GM18519 (cell line): ENCODE measurements around the gene GNAS-AS1.

Experiments used
- ATAC-seq: cut with Tn5 transposase; IDR thresholded peaks from one replicate; pipeline ENCODE4 v1.9.1; 2021; ENCODE audit warnings: mild to moderate bottlenecking, moderate library complexity; ENCODE audit not compliant: unreplicated experiment, low FRiP score

The GNAS-AS1 gene

GRCh38 chr20:58888103-58888502 is 37.4 kb upstream of the GNAS-AS1 start:
- no peak for ATAC-seq

DNA sequence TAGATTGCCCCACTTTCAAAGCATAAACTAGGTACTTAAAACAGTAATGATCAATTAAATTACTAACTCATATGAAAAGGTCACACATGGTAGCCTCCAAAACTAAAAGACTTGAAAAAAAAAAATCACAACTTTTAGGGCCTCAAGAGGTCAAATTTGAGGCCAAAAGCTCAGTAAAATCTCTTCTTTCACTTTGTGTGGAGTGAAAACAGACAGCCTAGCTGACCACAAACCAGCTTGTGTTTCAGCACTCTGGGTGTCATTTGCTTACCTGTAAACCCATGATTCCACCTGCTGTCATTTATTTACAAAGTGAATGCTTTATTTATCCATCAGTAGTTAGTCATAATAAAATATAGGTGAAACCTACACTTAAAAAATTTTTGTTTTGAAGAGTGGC is 35.8 kb upstream of the GNAS-AS1 start:
- ATAC-seq = no peak

GRCh38 chr20:58884966-58885365 is 34.3 kb upstream of the GNAS-AS1 start:
- ATAC-seq = no peak

DNA sequence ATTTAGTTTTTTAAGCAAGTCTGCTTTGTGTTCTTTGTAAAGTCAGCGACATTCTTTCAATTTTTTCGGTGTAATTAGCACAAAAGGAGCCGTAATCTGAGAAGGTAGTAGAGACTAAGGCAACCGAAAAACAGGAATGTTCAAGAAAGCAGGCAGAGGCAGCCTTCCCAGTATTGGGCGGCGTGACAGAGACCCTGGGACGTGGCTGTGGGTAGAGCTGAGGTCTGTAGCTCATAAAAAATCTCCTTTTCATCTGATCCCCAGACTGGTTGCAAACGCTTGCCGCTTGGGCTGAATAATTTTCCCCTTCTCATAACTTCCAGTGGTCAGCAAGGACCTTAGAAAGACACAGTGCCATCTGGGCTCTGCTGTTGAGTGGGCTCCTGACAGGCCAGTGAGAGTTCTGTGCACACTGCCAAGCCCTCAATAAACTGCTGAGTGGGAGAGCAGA is 32.6 kb upstream of the GNAS-AS1 start:
- ATAC-seq = no peak

DNA sequence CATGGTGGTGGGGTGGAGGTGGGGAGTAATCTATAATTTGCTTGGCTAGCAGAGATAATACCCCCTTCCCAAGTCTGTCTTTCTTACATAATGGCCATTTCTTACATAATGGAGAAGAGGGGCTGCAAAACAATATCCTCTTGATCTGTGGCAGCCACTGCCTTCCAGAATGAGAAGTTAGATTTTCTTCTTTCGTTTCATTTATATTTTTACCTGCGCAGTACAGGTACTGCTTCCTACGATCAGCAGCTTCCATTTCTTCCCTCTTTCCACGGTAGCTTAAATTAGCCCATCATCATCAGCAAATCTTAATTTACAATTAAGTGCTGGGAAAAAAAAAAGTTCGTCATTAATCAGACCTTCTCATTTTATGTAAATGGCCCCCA is 32.0 kb upstream of the GNAS-AS1 start:
- no peak for ATAC-seq

DNA sequence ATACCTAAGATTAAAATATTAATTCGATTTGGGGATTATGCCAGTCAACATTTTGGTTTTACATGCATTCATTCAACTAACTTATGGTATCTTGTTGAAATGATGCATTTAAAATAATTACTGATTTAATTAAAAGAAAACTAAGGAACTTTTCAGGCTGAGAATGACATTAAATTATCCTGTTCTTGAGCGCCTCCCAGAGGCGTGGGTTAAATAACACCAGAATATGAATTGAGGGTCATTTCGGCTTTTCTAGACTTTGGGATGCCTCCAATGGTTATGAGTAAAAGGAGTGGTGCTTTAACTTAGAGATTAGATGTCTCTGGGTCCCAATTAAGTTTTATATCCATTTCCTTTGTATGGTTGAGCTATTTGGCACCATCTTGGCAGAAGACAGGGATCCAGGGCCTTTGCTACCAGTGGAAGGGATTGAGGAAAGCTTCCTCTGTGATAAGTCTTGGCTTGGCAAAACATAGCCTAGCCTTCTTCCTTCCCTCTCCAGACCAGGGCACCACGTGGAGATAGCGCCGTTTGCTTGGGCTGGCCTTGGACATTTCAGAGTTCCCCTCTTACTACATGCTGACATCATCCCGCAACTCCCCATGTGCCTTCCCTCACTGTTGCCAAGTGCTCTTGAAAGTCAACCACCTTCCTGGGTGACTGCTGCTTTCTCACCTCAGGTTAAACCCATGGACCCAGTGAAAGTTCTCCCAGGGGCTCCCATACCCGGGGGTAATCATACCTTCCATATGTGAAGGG is 30.5 kb upstream of the GNAS-AS1 start:
- no peak for ATAC-seq

GRCh38 chr20:58880441-58880840 is 29.7 kb upstream of the GNAS-AS1 start:
- no peak for ATAC-seq

DNA sequence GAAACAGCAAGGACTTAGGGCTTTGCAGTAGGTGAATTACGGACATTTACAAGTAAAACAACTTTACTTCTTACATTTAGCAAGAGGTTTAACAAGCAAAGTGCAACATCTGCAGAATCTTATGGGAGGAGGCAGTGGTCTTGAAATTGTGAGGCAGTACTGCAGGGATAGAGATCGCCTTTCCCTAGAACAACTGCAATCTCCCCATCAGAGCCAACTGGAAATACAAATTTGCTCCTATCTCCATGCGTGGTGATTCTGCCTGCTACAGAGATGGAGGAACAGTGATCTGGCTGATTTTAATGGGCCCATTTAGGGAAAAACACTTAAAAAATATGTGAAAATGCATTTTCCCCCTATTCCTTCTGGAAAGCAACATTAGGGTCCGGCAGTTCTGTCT is 27.7 kb upstream of the GNAS-AS1 start:
- ATAC-seq = no peak

DNA sequence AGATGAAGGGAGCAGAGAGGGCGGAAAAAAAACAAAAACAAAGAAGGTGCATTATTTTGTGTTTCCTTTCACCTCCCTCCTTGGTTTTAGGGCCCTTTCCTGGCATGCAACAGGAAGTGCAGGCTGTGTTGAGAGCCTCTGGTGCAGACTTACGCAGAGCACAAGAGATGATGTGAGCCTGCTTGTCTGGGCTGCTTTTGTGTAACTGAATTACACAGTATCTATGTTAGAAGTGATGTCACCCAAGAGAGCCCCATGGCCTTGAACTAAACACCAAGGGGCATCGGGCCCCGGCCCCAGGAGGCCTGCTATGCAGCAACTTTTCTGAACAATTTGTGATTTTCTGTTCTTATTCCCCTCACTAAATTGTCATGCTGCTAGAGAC is 27.3 kb upstream of the GNAS-AS1 start:
- ATAC-seq = no peak

DNA sequence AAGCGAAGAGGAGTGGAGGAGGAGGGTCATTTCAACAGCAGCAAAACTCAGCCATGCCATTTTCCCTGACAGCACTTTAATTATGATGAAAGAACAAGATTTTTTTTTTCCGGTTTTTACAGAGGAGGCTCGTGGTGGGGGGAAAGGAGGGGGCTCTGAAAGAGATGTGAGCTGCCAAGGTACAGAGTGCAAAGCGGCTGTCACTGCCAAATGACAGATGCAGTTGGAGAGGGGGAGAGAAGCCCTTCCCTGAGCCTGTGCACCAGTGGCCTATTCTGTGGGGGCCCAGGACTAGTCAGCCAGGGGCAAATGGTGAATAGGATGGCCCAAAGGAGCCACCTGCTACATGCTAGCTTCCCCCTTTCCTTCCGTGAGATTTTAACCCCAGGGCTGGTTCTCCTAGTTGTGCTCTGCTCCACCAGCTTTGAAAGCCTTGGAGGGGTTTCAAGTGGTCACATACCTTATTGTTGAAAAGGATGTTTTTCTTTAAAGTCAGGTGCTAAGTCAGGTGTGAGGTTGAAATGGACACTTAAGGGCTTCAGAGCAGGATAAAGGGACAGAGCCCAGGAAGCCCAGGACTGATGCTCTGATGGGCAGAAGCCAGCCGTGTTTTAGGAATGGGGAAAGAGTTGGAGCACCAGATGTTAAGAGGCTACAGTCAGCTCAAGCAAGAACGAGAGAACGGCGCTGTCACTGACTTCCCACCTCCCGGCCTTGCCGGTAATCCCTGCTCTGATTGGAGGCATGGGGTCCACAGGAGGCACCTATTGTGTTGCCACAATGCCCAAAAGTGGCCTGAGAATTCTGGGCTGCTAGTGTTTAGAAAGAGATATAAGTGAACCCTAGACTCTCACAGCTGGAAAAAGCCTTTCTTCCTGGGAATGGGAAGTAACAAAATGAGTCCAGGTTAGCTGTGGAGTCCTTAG is 26.6 kb upstream of the GNAS-AS1 start:
- ATAC-seq = no peak

DNA sequence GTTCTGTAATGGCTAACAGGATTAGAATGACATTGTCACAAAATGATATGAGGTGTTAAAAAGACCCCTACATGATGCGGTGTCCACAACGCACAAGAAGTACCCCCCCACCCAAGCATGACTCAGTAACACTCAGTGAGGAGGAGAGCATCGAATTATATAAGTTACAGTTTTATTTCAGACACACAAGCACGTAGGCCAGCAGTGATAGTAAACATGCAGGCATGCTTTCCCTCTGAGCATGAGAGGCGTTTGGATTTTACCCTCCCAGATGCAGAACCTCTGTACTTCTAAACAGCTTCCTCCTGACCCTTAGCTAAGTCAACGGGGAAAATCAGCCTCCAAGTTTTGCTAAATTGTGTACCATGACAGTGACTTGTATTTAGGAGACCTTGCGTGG is 25.7 kb upstream of the GNAS-AS1 start:
- no peak for ATAC-seq

GRCh38 chr20:58875541-58876134 is 24.9 kb upstream of the GNAS-AS1 start:
- no peak for ATAC-seq

GRCh38 chr20:58875111-58875510 is 24.4 kb upstream of the GNAS-AS1 start:
- no peak for ATAC-seq

GRCh38 chr20:58874469-58874868 is 23.8 kb upstream of the GNAS-AS1 start:
- ATAC-seq = no peak

DNA sequence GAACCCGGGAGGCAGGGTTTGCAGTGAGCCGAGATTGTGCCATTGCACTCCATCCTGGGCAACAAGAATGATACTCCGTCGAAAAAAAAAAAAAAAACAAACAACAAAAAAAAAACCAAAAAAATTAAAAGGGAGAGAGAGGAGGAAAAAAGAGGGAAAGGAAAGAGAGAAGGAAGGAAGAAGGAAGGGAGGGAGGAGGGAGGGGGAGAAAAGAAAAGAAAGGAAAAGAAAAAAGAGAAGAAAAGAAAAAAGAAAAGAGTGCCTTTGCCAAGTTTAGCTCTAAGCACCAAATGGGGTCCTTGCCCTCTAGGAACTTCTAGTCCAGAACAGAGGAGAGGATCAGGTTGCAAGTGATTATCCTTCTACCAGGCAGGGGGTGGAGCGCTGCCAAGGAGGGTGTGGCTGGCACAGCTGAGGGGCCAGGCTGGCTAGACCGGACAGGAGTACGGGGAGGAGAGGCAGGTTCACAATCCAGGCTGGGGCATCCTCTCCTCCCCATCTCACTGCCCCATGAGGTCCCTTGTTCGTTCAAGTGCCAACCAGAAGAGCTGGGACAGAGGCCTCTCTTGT is 20.9 kb upstream of the GNAS-AS1 start:
- no peak for ATAC-seq

- no peak for ATAC-seq
These were observed 19.8 kb upstream of the GNAS-AS1 start for GRCh38 chr20:58870293-58871014.

DNA sequence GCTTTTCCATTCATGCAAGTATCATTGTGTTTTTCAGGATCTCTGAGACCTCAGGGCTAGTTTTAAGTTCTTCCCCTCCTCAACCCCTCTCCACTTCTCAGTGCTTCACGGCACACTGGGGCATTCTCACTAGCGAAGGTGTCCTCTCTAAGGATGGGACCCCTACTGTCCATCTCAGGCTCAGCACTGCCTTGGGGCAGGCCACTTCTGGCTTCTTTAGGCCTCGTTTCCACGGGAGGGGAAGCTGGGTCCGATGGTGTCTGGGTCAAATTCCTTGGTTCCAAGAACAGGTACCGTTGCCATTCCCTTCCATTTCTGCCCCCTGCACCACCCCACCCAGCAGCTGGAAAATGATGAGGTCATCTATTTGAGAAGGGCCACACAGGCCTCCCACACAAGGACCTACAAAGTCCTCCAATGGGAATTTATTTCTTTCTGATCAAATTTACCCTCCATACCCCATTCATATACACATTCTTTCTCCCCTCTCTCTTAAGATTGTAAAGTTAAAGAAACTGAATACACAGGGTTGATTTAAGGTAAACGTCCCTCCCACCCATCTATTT is 19.0 kb upstream of the GNAS-AS1 start:
- no peak for ATAC-seq

GRCh38 chr20:58868795-58869194 is 18.1 kb upstream of the GNAS-AS1 start:
- no peak for ATAC-seq

- ATAC-seq = no peak
These were observed 16.5 kb upstream of the GNAS-AS1 start for GRCh38 chr20:58867211-58867610.

GRCh38 chr20:58865843-58866242 is 15.1 kb upstream of the GNAS-AS1 start:
- no peak for ATAC-seq
